ENCODE measurements around the gene MEIOB.
"Not testable (repeated sequence)": the region's sequence is repeated elsewhere in the genome, so short reads cannot be mapped to it uniquely, and the experiment has no call there.

MEIOB gene

GRCh38 chr16:1877804-1878203 lies 5.8 kb upstream of the MEIOB start:
- Histone ChIP-seq H3K27me3 (ENCODE audit: control insufficient read depth, insufficient read depth, low read length, poor library complexity, severe bottlenecking) (peaks cover 32% of the 10 kb centered on the region), H3K27ac (ENCODE audit: insufficient read depth, low read depth, low read length, poor library complexity, severe bottlenecking) (no peak overlapping the region), H3K9me3 (ENCODE audit: control insufficient read depth, low read length) (no peaks in the 10 kb centered on the region), H3K4me1 (ENCODE audit: control insufficient read depth, insufficient read depth, low read length) (no peaks in the 10 kb centered on the region), H3K36me3 (ENCODE audit: control insufficient read depth, insufficient read depth, low read length) (no peaks in the 10 kb centered on the region), H3K4me3 (ENCODE audit: insufficient read depth, low read depth, low read length) (no peak overlapping the region)
- WGBS, 2 experiments: 76 to 78% methylated on average over 10 to 11 of the region's 11 CpGs

GRCh38 chr16:1877089-1877488 lies 5.1 kb upstream of the MEIOB start:
- H3K27ac ChIP-seq (ENCODE audit: insufficient read depth, low read depth, low read length, poor library complexity, severe bottlenecking): no peak overlapping the region
- no peaks in the 10 kb centered on the region for H3K4me1 ChIP-seq (ENCODE audit: control insufficient read depth, insufficient read depth, low read length)
- H3K27me3 ChIP-seq (ENCODE audit: control insufficient read depth, insufficient read depth, low read length, poor library complexity, severe bottlenecking): peaks cover 39% of the 10 kb centered on the region
- WGBS, 2 experiments: 61 to 71% methylated on average over 6 of the region's 6 CpGs
- H3K9me3 ChIP-seq (ENCODE audit: control insufficient read depth, low read length): no peaks in the 10 kb centered on the region
- H3K4me3 ChIP-seq (ENCODE audit: insufficient read depth, low read depth, low read length): no peak overlapping the region
- H3K36me3 ChIP-seq (ENCODE audit: control insufficient read depth, insufficient read depth, low read length): no peaks in the 10 kb centered on the region

GRCh38 chr16:1876468-1876867 lies 4.5 kb upstream of the MEIOB start:
- Histone ChIP-seq H3K36me3 (ENCODE audit: control insufficient read depth, insufficient read depth, low read length) (no peaks in the 10 kb centered on the region), H3K9me3 (ENCODE audit: control insufficient read depth, low read length) (no peaks in the 10 kb centered on the region), H3K27me3 (ENCODE audit: control insufficient read depth, insufficient read depth, low read length, poor library complexity, severe bottlenecking) (peaks cover 43% of the 10 kb centered on the region), H3K27ac (ENCODE audit: insufficient read depth, low read depth, low read length, poor library complexity, severe bottlenecking) (no peak overlapping the region), H3K4me3 (ENCODE audit: insufficient read depth, low read depth, low read length) (no peak overlapping the region), H3K4me1 (ENCODE audit: control insufficient read depth, insufficient read depth, low read length) (no peaks in the 10 kb centered on the region)
- WGBS, 2 experiments: 88 to 90% methylated on average over 6 to 7 of the region's 7 CpGs

- H3K9me3 ChIP-seq (ENCODE audit: control insufficient read depth, low read length); H3K4me1 ChIP-seq (ENCODE audit: control insufficient read depth, insufficient read depth, low read length); H3K27ac ChIP-seq (ENCODE audit: insufficient read depth, low read depth, low read length, poor library complexity, severe bottlenecking); H3K4me3 ChIP-seq (ENCODE audit: insufficient read depth, low read depth, low read length); H3K36me3 ChIP-seq (ENCODE audit: control insufficient read depth, insufficient read depth, low read length): not testable (repeated sequence)
- peaks cover 43% of the 10 kb centered on the region for H3K27me3 ChIP-seq (ENCODE audit: control insufficient read depth, insufficient read depth, low read length, poor library complexity, severe bottlenecking)
- 88 to 91% methylated on average over 13 of the region's 13 CpGs for WGBS, 2 experiments
These were observed 4.1 kb upstream of the MEIOB start for GRCh38 chr16:1876066-1876465.

GRCh38 chr16:1874854-1875253 lies 2.9 kb upstream of the MEIOB start:
- H3K27me3 ChIP-seq (ENCODE audit: control insufficient read depth, insufficient read depth, low read length, poor library complexity, severe bottlenecking): peaks cover 43% of the 10 kb centered on the region
- no peak overlapping the region for H3K27ac ChIP-seq (ENCODE audit: insufficient read depth, low read depth, low read length, poor library complexity, severe bottlenecking)
- H3K4me3 ChIP-seq (ENCODE audit: insufficient read depth, low read depth, low read length): no peak overlapping the region
- WGBS, 2 experiments: 83 to 85% methylated on average over 4 to 6 of the region's 6 CpGs
- no peaks in the 10 kb centered on the region for H3K4me1 ChIP-seq (ENCODE audit: control insufficient read depth, insufficient read depth, low read length)
- no peaks in the 10 kb centered on the region for H3K9me3 ChIP-seq (ENCODE audit: control insufficient read depth, low read length)
- H3K36me3 ChIP-seq (ENCODE audit: control insufficient read depth, insufficient read depth, low read length): no peaks in the 10 kb centered on the region

GRCh38 chr16:1870365-1871082 lies 1.4 kb downstream of the MEIOB start:
- Histone ChIP-seq H3K4me3 (ENCODE audit: insufficient read depth, low read depth, low read length) (no peak overlapping the region), H3K4me1 (ENCODE audit: control insufficient read depth, insufficient read depth, low read length) (no peaks in the 10 kb centered on the region), H3K27me3 (ENCODE audit: control insufficient read depth, insufficient read depth, low read length, poor library complexity, severe bottlenecking) (peaks cover 31% of the 10 kb centered on the region), H3K27ac (ENCODE audit: insufficient read depth, low read depth, low read length, poor library complexity, severe bottlenecking) (no peak overlapping the region), H3K36me3 (ENCODE audit: control insufficient read depth, insufficient read depth, low read length) (no peaks in the 10 kb centered on the region), H3K9me3 (ENCODE audit: control insufficient read depth, low read length) (no peaks in the 10 kb centered on the region)
- 71 to 74% methylated on average over 9 of the region's 9 CpGs for WGBS, 2 experiments

GRCh38 chr16:1865902-1866690 lies 5.9 kb downstream of the MEIOB start:
- Histone ChIP-seq H3K27ac (ENCODE audit: insufficient read depth, low read depth, low read length, poor library complexity, severe bottlenecking) (no peak overlapping the region), H3K9me3 (ENCODE audit: control insufficient read depth, low read length) (no peaks in the 10 kb centered on the region), H3K4me3 (ENCODE audit: insufficient read depth, low read depth, low read length) (no peak overlapping the region), H3K4me1 (ENCODE audit: control insufficient read depth, insufficient read depth, low read length) (no peaks in the 10 kb centered on the region), H3K36me3 (ENCODE audit: control insufficient read depth, insufficient read depth, low read length) (no peaks in the 10 kb centered on the region), H3K27me3 (ENCODE audit: control insufficient read depth, insufficient read depth, low read length, poor library complexity, severe bottlenecking) (peaks cover 23% of the 10 kb centered on the region)
- WGBS, 2 experiments: 66 to 73% methylated on average over 6 of the region's 6 CpGs

- 31 to 37% methylated on average over 4 of the region's 4 CpGs for WGBS, 2 experiments
- Histone ChIP-seq H3K27ac (ENCODE audit: insufficient read depth, low read depth, low read length, poor library complexity, severe bottlenecking) (no peak overlapping the region), H3K9me3 (ENCODE audit: control insufficient read depth, low read length) (no peaks in the 10 kb centered on the region), H3K27me3 (ENCODE audit: control insufficient read depth, insufficient read depth, low read length, poor library complexity, severe bottlenecking) (peaks cover 45% of the 10 kb centered on the region), H3K4me3 (ENCODE audit: insufficient read depth, low read depth, low read length) (no peak overlapping the region), H3K36me3 (ENCODE audit: control insufficient read depth, insufficient read depth, low read length) (no peaks in the 10 kb centered on the region), H3K4me1 (ENCODE audit: control insufficient read depth, insufficient read depth, low read length) (no peaks in the 10 kb centered on the region)
These were observed 8.1 kb downstream of the MEIOB start for GRCh38 chr16:1863681-1864460.

- Histone ChIP-seq H3K36me3 (ENCODE audit: control insufficient read depth, insufficient read depth, low read length) (no peaks in the 10 kb centered on the region), H3K27me3 (ENCODE audit: control insufficient read depth, insufficient read depth, low read length, poor library complexity, severe bottlenecking) (peaks cover 60% of the 10 kb centered on the region), H3K4me1 (ENCODE audit: control insufficient read depth, insufficient read depth, low read length) (no peaks in the 10 kb centered on the region), H3K9me3 (ENCODE audit: control insufficient read depth, low read length) (no peaks in the 10 kb centered on the region), H3K4me3 (ENCODE audit: insufficient read depth, low read depth, low read length) (no peak overlapping the region), H3K27ac (ENCODE audit: insufficient read depth, low read depth, low read length, poor library complexity, severe bottlenecking) (no peak overlapping the region)
- 77 to 85% methylated on average over 9 of the region's 9 CpGs for WGBS, 2 experiments
These were observed 9.6 kb downstream of the MEIOB start for GRCh38 chr16:1862394-1862793.

GRCh38 chr16:1861730-1862129 lies 10.2 kb downstream of the MEIOB start:
- Histone ChIP-seq H3K4me1 (ENCODE audit: control insufficient read depth, insufficient read depth, low read length) (no peaks in the 10 kb centered on the region), H3K9me3 (ENCODE audit: control insufficient read depth, low read length) (no peaks in the 10 kb centered on the region), H3K27me3 (ENCODE audit: control insufficient read depth, insufficient read depth, low read length, poor library complexity, severe bottlenecking) (peaks cover 66% of the 10 kb centered on the region), H3K36me3 (ENCODE audit: control insufficient read depth, insufficient read depth, low read length) (no peaks in the 10 kb centered on the region), H3K27ac (ENCODE audit: insufficient read depth, low read depth, low read length, poor library complexity, severe bottlenecking) (no peak overlapping the region), H3K4me3 (ENCODE audit: insufficient read depth, low read depth, low read length) (no peak overlapping the region)
- WGBS, 2 experiments: 77 to 82% methylated on average over 5 of the region's 5 CpGs

Data from ectodermal cell (in vitro differentiated cells).